Measurements from ENCODE around the gene LGALS16.

LGALS16 gene

GRCh38 chr19:39686739-39687138 is 31.0 kb downstream of the LGALS16 start:
- peak overlapping the region; percentile 87 for H3K27ac ChIP-seq
- TF ChIP-seq CTCF (conservative IDR thresholded peaks at IDR 0.05) = no peak

GRCh38 chr19:39688637-39689036 is 32.9 kb downstream of the LGALS16 start:
- peak overlapping the region; percentile 87 for H3K27ac ChIP-seq

GRCh38 chr19:39692166-39692565 is 36.5 kb downstream of the LGALS16 start:
- TF ChIP-seq CTCF (conservative IDR thresholded peaks at IDR 0.05) = no peak
- H3K27ac ChIP-seq = no peak overlapping the region

- no peak overlapping the region for H3K27ac ChIP-seq
- no peak for TF ChIP-seq CTCF (conservative IDR thresholded peaks at IDR 0.05)
These were observed 37.1 kb downstream of the LGALS16 start for GRCh38 chr19:39692822-39693221.

- TF ChIP-seq CTCF (conservative IDR thresholded peaks at IDR 0.05) = no peak
- H3K27ac ChIP-seq = no peak overlapping the region
These were observed 40.0 kb downstream of the LGALS16 start for GRCh38 chr19:39695759-39696158.

- no peak for TF ChIP-seq CTCF (conservative IDR thresholded peaks at IDR 0.05)
These were observed 40.7 kb downstream of the LGALS16 start for GRCh38 chr19:39696387-39696786.

GRCh38 chr19:39698535-39698934 is 42.8 kb downstream of the LGALS16 start:
- no peak for TF ChIP-seq CTCF (conservative IDR thresholded peaks at IDR 0.05)
- no peak overlapping the region for H3K27ac ChIP-seq

More at GRCh38 chr19:39696387-39696786, 40.7 kb downstream of the LGALS16 start:
- no peak overlapping the region for H3K27ac ChIP-seq

GRCh38 chr19:39701291-39701690 is 45.6 kb downstream of the LGALS16 start:
- H3K27ac ChIP-seq = no peak overlapping the region
- no peak for TF ChIP-seq CTCF (conservative IDR thresholded peaks at IDR 0.05)
